CD4-positive, alpha-beta T cell treated with Interleukin-12 subunit alpha and Interleukin-12 subunit beta, for 1 hour (primary cell): ENCODE measurements around the gene DNAAF8.

Experiments used
- DNase-seq: peaks from one replicate; pipeline ENCODE4 v3.0.0-alpha.2; 2020

Gene DNAAF8

GRCh38 chr16:4734063-4734729 is at the start of gene DNAAF8, which contains the start of gene ANKS3:
DNAAF8 (plus strand) TSS chr16:4734537; CDS start chr16:4736515, 1,978 bp downstream.
ANKS3 (minus strand) TSS chr16:4734271; CDS start chr16:4730149, 4,122 bp downstream.
- DNase-seq, result peak; percentile 81

GRCh38 chr16:4684763-4685162 is 49.6 kb upstream of the DNAAF8 start:
- no peak for DNase-seq

GRCh38 chr16:4685292-4685691 is 49.0 kb upstream of the DNAAF8 start:
- DNase-seq, result no peak

GRCh38 chr16:4685776-4686496 is 48.4 kb upstream of the DNAAF8 start:
- no peak for DNase-seq

- DNase-seq, result no peak
These were observed 47.7 kb upstream of the DNAAF8 start for GRCh38 chr16:4686497-4687210.

GRCh38 chr16:4687416-4687815 is 46.9 kb upstream of the DNAAF8 start:
- DNase-seq, result no peak

- DNase-seq, result no peak
These were observed 46.2 kb upstream of the DNAAF8 start for GRCh38 chr16:4687946-4688673.

GRCh38 chr16:4688674-4689045 is 45.7 kb upstream of the DNAAF8 start:
- DNase-seq, result no peak

- DNase-seq, result no peak
These were observed 45.2 kb upstream of the DNAAF8 start for GRCh38 chr16:4689091-4689671.

GRCh38 chr16:4689864-4690704 is 44.3 kb upstream of the DNAAF8 start:
- no peak for DNase-seq

- no peak for DNase-seq
These were observed 43.2 kb upstream of the DNAAF8 start for GRCh38 chr16:4690946-4691665.

- no peak for DNase-seq
These were observed 42.5 kb upstream of the DNAAF8 start for GRCh38 chr16:4691666-4692412.

GRCh38 chr16:4692460-4693295 is 41.7 kb upstream of the DNAAF8 start:
- peak; percentile 13 for DNase-seq

GRCh38 chr16:4693296-4693955 is 40.9 kb upstream of the DNAAF8 start, which contains the start of gene NUDT16L1:
NUDT16L1 (plus strand) TSS chr16:4693562; CDS start chr16:4693727, 165 bp downstream.
- DNase-seq, result peak; percentile 97

- DNase-seq, result peak; percentile 60
These were observed 40.2 kb upstream of the DNAAF8 start for GRCh38 chr16:4693956-4694641.

- DNase-seq, result no peak
These were observed 39.5 kb upstream of the DNAAF8 start for GRCh38 chr16:4694642-4695451.
